VCaP (cell line): ENCODE data around the gene AFAP1.

Source experiments
- H3K27ac ChIP-seq: fragments of 450-650 bp; 2 replicates; pipeline ENCODE4 v1.5.1; 2017
- TF ChIP-seq, protein P1 (sequence below): fragments of 450-650 bp; conservative IDR thresholded peaks from 2 replicates; pipeline ENCODE4 v1.5.1; 2017; ENCODE audit warnings: mild to moderate bottlenecking, moderate library complexity

AFAP1 gene

DNA sequence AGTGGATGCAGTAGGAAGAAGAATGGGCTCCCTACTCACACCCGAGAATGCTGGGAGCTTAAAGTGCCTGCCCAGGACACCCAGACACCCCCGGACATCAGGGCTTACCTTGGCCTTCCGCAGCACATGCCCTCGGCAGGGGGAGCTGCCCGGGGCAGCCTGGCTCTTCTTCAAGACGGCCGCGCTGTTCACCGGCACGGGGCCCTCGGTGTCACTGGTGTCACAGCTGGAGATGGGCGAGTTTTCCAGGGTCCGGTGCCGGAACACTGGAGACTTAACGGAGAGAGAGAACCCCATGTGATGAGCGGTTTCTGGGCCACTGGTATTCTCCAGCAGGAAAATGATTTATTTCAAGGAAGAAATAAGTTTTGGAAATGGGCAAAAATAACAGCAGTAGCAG is 170.9 kb downstream of the AFAP1 start:
- TF ChIP-seq, protein P1, sequence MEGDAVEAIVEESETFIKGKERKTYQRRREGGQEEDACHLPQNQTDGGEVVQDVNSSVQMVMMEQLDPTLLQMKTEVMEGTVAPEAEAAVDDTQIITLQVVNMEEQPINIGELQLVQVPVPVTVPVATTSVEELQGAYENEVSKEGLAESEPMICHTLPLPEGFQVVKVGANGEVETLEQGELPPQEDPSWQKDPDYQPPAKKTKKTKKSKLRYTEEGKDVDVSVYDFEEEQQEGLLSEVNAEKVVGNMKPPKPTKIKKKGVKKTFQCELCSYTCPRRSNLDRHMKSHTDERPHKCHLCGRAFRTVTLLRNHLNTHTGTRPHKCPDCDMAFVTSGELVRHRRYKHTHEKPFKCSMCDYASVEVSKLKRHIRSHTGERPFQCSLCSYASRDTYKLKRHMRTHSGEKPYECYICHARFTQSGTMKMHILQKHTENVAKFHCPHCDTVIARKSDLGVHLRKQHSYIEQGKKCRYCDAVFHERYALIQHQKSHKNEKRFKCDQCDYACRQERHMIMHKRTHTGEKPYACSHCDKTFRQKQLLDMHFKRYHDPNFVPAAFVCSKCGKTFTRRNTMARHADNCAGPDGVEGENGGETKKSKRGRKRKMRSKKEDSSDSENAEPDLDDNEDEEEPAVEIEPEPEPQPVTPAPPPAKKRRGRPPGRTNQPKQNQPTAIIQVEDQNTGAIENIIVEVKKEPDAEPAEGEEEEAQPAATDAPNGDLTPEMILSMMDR: no peak
- H3K27ac ChIP-seq: no peak overlapping the region

DNA sequence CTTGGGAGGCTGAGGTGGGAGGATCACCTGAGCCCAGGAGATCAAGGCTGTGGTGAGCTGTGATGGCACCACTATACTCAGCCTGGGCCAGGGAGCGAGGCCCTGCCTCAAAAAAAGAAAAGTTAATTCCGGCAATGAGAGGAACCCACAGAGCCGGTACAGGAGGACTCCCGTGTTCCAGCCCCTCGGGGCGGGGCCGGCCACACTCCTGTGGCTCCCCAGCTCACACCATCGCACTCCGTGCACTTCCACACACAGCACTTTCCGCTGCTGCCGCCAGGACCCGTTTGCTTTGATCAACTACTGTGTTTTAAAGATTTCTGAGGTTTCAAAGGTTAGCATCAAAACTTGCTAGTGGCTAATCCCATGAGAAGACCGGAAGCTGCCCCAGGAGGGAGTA is 171.7 kb downstream of the AFAP1 start:
- TF ChIP-seq, protein P1: no peak

DNA sequence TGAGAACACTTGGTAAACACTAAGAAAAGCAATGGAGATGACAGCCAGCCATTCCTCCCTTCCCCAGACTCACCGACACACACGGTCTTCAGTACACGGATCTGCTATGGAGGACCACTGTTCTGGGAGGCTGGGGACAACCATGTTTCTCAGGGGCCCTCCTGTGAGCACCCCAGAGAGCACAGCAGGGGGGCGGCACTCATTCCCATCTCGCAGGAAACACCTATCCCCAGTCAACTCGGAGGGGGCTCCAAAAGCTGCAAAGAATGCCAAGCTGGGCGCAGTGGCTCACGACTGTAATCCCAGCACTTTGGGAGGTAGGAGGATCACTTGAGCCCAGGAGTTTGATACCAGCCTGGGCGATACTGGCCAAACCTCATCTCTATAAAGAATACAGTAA is 172.1 kb downstream of the AFAP1 start:
- TF ChIP-seq, protein P1: no peak
- H3K27ac ChIP-seq: no peak overlapping the region

More for the DNA sequence above, 171.7 kb downstream of the AFAP1 start:
- H3K27ac ChIP-seq: no peak overlapping the region

DNA sequence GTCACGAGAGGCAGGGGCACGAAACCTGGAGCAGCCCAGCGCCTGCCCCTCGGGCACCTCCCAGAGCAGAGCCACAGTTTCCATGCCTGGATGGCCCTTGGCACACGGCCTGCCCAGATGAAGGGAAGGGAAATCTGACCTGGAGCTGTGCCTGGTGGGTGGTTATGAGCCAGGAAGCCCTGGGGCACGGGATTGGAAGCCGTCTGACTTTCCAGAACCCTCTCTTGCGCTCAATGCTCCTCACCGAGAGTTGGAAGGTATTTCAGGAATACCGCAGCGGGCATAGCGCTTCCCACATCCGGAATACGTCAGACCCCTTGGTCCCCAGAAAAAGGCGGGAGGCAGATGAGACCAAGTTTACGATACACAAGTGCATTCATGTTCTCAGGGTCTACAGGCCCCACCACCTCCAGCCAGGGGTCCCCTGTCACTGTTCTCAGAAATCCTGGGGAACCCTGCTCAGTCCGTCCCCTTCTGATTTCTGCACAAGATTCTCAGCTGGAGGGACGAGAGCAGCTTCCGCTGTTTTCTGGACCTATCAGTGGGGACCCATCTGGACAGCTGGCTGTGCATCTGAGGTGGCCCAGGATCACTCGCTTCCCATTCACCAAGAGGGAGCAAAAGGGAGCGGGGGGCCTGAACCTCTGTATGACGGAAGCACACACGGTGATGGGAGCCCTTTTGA is 172.9 kb downstream of the AFAP1 start:
- no peak overlapping the region for H3K27ac ChIP-seq
- TF ChIP-seq, protein P1: no peak

DNA sequence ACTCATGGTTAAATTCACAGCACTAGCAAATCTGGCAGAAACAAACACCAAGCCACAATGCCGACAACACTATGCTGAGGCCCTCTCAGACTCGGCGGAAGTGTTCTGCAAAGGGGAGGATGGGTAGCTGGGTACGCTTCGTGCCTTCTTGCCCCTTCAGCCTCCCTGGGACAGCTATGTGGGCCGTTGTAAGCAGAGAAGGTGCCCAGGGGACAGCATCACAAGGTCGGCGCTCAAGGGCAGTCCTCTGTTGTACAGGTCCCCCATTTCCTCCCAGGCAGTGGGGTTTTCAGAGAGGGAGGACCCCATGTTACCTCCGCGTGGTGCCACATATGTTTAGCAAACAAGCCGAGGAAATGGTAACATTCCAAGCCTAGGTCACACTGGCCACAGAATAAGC is 173.6 kb downstream of the AFAP1 start:
- TF ChIP-seq, protein P1: no peak
- no peak overlapping the region for H3K27ac ChIP-seq

DNA sequence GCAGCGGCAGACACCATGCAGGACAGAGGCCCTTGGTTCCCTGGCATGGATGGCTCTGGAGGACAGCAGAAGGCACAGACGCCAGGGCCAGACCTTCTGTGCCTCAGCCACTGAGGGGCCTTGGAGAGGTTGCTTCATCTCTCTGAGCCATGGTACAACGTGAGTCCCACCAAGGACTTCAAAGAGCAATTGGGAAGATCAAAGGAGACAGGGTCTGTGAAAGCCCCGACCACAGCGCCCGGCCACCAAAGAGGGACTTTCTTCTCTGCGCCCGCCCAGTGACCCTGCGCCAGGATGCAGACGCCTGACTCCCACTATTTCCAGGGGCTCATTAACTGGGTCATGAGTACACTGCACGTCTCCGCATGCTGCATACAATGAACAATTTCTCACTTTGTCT is 174.0 kb downstream of the AFAP1 start:
- TF ChIP-seq, protein P1: no peak
- H3K27ac ChIP-seq: no peak overlapping the region

DNA sequence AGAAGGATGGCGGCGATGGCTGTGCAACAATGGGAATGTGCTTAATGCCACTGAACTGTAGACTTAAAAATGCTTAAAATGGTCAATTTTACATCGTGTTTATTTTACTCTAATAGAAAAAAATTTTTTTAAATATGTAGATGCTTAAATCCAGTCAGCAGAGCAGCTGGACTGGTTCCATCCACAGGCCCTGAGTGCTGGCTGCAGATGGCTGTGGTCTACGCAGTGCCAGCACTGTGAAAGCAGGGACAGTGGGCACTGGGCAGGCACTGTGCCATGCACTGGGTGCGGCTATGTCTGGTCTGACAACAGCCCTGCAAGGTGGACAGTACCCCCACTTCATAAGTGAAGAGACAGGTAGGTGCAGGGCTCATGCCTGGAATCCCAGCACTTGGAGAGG is 175.2 kb downstream of the AFAP1 start:
- TF ChIP-seq, protein P1: no peak
- H3K27ac ChIP-seq: no peak overlapping the region
